PFSK-1 (cell line): ENCODE results near the gene MOG.

ENCODE experiments used
- FOXP2 ChIP-seq: optimal IDR thresholded peaks from 2 replicates; pipeline ENCODE3; 2011; ENCODE audit warnings: borderline replicate concordance, control low read depth, inconsistent platforms; ENCODE audit not compliant: insufficient read depth; ENCODE audit errors: extremely low read length, extremely low read depth
- POLR2AphosphoS5 ChIP-seq: IDR thresholded peaks from 2 replicates; pipeline ENCODE4 v1.6.1; 2012; ENCODE audit warnings: low read depth, mild to moderate bottlenecking, control low read depth, low read length, moderate library complexity
- REST ChIP-seq, 2 experiments: IDR thresholded peaks; 2 replicates each; pipeline versions ENCODE4 v1.6.1 to v1.8.0; 2011 to 2012; ENCODE audit warnings: low read depth in 2 of 2, low read length in 2 of 2, control low read depth in 1 of 2, inconsistent platforms in 1 of 2, mild to moderate bottlenecking in 1 of 2, moderate library complexity in 1 of 2; ENCODE audit not compliant: insufficient read depth in 1 of 2
- SIN3A ChIP-seq: IDR thresholded peaks from 2 replicates; pipeline ENCODE4 v1.6.1; 2012; ENCODE audit warnings: mild to moderate bottlenecking, low read length, moderate library complexity, borderline replicate concordance; ENCODE audit not compliant: insufficient read depth
- TAF1 ChIP-seq: IDR thresholded peaks from 2 replicates; pipeline ENCODE4 v1.6.1; 2012; ENCODE audit warnings: low read length, control low read depth, borderline replicate concordance; ENCODE audit not compliant: insufficient read depth

GRCh38 chr6:29661071-29661470 is 4.2 kb downstream of the MOG start:
- TF ChIP-seq POLR2AphosphoS5 (no peak), REST (IDR thresholded peaks at IDR 0.05; ENCODE audit: insufficient read depth in 1 of 2, low read depth in 2 of 2, low read length in 2 of 2) (no peak), TAF1 (no peak), SIN3A (no peak), FOXP2 (no peak)
